ENCODE results near the gene VWA5B2.

VWA5B2 gene

DNA sequence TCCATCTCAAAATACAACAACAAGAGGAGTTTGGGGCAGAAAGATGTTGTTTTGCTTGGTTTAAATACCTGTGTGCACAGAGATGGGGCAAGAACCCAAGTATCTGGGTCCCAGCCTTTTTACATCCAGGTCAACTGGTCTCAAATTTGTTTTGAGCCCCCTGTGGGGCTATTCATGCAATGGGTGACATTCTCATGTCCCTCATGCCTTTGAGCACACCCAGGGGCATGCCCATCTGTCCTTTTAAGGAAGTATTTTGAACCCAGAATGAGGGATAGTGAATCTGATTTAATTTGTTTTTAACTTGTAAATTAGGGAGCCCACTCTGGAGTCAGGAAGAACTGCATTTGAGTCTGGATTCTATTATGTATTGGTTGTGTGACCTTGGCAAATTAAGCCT lies 28.6 kb upstream of the VWA5B2 start:
- H3K4me1 Mint-ChIP-seq, result no peaks in the 10 kb centered on the region
- DNase-seq, result no peak
- H3K4me3 Mint-ChIP-seq, result no peak overlapping the region
- no peaks in the 10 kb centered on the region for H3K9me3 Mint-ChIP-seq
- no peak for ATAC-seq
- no peak overlapping the region for H3K27ac Mint-ChIP-seq
- H3K36me3 Mint-ChIP-seq (ENCODE audit: low read depth), result no peaks in the 10 kb centered on the region
- peaks cover 5% of the 10 kb centered on the region for H3K27me3 Mint-ChIP-seq

DNA sequence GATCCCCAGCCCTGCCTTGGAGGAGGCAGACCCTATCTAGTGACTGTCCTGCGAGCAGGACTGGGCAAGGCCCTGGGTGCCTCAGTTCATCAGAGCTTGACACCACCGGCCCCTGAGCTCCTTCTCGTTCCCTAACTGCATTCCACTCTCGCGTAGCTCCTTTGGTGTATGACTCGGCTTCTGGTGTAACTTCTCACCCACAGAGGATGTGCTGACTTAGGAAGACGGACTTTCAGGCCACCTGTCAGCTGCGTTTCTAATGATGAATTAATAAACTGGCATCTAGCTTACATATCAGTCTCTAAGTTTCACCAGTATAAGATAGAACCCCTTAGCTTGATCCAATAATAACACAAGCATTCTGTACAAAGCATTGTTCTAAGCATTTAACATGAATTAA lies 25.9 kb upstream of the VWA5B2 start:
- DNase-seq (no peak), ATAC-seq (no peak)
- no peak overlapping the region for H3K4me3 Mint-ChIP-seq
- no peaks in the 10 kb centered on the region for H3K36me3 Mint-ChIP-seq (ENCODE audit: low read depth)
- no peaks in the 10 kb centered on the region for H3K4me1 Mint-ChIP-seq
- H3K27me3 Mint-ChIP-seq, result peaks cover 18% of the 10 kb centered on the region
- no peak overlapping the region for H3K27ac Mint-ChIP-seq
- H3K9me3 Mint-ChIP-seq, result no peaks in the 10 kb centered on the region

DNA sequence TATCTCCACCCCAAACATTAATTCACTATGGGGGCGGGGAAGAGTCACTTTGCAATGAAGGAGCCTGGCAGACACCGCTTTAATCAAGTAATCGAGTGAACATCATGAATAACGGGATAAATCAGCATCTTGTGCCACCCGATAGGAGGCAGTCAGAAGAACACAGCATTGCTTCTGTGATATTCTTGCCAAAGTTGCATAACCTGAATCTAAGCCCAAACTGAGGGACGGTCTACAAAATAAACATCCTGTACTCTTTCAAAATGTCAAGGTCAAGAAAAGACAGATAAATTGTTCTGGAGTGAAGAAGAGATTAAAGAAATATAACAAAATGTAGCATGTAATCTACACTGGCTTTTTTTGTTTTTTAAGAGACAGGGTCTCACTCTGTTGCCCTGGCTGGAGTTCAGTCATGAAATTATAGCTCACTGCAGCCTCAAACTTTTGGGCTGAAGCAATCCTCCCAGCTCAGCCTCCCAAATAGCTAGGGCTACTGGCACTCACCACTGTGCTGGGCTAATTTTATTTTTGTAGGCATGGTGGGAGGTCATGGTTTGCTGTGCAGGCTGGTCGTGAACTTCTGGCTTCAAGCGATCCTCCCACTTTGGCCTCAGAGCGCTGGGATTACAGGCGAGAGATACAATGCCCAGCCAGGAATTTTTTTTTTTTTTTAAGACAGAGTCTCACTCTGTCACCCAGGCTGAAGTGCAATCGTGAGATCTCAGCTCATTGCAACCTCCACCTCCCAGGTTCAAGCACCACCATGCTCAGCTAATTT lies 20.1 kb upstream of the VWA5B2 start:
- no peak overlapping the region for H3K27ac Mint-ChIP-seq
- peaks cover 19% of the 10 kb centered on the region for H3K27me3 Mint-ChIP-seq
- no peaks in the 10 kb centered on the region for H3K9me3 Mint-ChIP-seq
- no peaks in the 10 kb centered on the region for H3K4me1 Mint-ChIP-seq
- H3K4me3 Mint-ChIP-seq, result no peak overlapping the region
- H3K36me3 Mint-ChIP-seq (ENCODE audit: low read depth), result no peaks in the 10 kb centered on the region
- DNase-seq, result no peak
- ATAC-seq, result no peak

DNA sequence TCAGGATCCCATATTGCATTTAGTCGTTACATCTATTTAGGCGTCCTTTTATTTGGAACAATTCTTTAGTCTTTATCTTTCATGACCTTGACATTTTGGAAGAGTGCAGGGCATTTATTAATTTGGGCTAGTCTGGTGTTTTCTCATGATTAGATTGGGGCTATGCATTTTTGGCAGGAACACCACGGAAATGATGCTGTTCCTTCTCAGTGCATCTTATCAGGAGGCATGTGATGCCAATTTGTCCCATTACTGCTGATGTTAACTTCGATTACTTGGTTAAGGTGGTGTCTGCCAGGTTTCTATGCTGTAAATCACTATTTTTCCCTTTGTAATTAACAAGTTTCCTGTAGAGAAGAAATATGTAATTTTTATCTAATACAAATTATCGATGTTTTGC lies 18.1 kb upstream of the VWA5B2 start:
- H3K4me3 Mint-ChIP-seq, result no peak overlapping the region
- no peak for DNase-seq
- no peak overlapping the region for H3K27ac Mint-ChIP-seq
- no peaks in the 10 kb centered on the region for H3K36me3 Mint-ChIP-seq (ENCODE audit: low read depth)
- no peak for ATAC-seq
- no peaks in the 10 kb centered on the region for H3K4me1 Mint-ChIP-seq
- peaks cover 19% of the 10 kb centered on the region for H3K27me3 Mint-ChIP-seq
- no peaks in the 10 kb centered on the region for H3K9me3 Mint-ChIP-seq

DNA sequence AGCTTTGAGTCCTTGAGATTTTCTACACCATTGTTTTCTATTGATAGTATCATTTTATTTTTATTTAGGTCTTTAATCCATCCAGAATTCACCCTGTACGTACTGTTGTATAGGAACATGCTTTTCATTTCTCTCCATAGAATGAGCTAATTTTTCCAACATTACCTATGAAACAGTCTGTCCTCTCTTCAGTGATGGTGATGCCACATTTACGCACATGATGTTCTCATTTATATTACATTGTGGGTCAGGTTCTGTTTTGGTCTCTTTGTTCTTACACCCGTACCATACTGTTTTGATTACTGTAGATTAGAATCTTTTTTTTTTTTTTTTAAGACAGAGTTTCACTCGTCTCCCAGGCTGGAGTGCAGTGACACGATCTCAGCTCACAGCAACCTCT lies 17.7 kb upstream of the VWA5B2 start:
- Mint-ChIP-seq H3K36me3 (ENCODE audit: low read depth) (no peaks in the 10 kb centered on the region), H3K4me3 (no peak overlapping the region), H3K27ac (no peak overlapping the region), H3K4me1 (no peaks in the 10 kb centered on the region), H3K9me3 (no peaks in the 10 kb centered on the region), H3K27me3 (peaks cover 16% of the 10 kb centered on the region)
- ATAC-seq (no peak), DNase-seq (no peak)

DNA sequence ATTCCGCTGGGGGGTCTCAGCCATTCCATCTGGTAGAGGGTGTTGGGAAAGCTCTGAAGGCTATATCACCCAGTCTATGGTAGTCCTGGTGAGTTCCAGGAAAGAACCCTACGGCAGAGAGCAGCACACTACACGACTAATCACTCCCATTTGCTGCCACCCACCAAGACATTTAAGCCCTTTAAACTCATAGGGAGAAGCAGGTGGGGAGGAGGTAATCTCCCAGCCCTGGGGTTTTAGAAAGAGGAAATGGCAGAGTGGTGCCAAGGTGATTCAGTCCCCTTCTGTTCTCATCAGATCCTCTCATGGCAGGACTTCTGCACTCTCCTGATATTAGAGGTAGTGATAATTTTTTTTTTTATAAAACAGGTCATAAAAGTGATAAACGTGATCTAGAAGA lies 10.6 kb upstream of the VWA5B2 start:
- no peaks in the 10 kb centered on the region for H3K4me1 Mint-ChIP-seq
- H3K27ac Mint-ChIP-seq, result no peak overlapping the region
- H3K4me3 Mint-ChIP-seq, result no peak overlapping the region
- peaks cover 20% of the 10 kb centered on the region for H3K27me3 Mint-ChIP-seq
- ATAC-seq (no peak), DNase-seq (no peak)
- no peaks in the 10 kb centered on the region for H3K9me3 Mint-ChIP-seq
- no peaks in the 10 kb centered on the region for H3K36me3 Mint-ChIP-seq (ENCODE audit: low read depth)

DNA sequence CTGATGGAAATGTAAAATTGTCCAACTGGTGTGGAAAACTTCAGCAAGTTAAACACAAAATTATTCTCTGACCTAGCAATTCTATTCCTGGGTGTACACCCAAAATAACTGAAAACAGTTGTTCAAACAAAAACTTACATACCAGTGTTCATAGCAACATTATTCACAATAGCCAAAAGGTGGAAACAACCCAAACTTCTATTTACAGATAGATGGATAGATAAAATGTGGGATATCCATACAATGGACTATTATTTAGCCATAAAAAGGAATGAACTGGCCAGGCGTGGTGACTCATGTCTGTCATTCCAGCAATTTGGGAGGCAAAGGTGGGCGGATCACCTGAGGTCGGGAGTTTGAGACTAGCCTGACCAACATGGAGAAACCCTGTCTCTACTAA lies 6.9 kb upstream of the VWA5B2 start:
- no peak overlapping the region for H3K4me3 Mint-ChIP-seq
- peaks cover 27% of the 10 kb centered on the region for H3K27me3 Mint-ChIP-seq
- no peak overlapping the region for H3K27ac Mint-ChIP-seq
- H3K4me1 Mint-ChIP-seq, result no peaks in the 10 kb centered on the region
- H3K36me3 Mint-ChIP-seq (ENCODE audit: low read depth), result no peaks in the 10 kb centered on the region
- DNase-seq (no peak), ATAC-seq (no peak)
- H3K9me3 Mint-ChIP-seq, result no peaks in the 10 kb centered on the region

DNA sequence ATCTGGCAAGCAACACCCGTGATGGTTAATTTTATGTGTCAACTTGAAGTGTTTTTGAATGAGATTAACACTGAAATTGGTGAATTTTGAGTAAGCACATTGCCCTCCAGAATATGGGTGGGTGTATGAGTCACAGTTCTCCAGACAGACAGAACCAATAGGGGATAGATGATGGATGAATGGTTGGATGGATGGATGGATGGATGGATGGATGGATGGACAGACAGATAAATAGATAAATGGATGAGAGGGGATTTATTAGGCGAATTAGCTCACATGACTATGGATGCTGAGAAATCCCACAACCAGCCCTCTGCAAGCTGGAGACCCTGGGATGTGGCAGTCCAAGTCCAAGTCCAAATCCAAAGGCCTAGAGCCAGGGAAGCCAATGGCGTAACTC lies 5.4 kb upstream of the VWA5B2 start:
- Mint-ChIP-seq H3K4me3 (no peak overlapping the region), H3K27me3 (peaks cover 38% of the 10 kb centered on the region), H3K4me1 (no peaks in the 10 kb centered on the region), H3K27ac (no peak overlapping the region), H3K9me3 (no peaks in the 10 kb centered on the region), H3K36me3 (ENCODE audit: low read depth) (no peaks in the 10 kb centered on the region)
- no peak for ATAC-seq
- no peak for DNase-seq

DNA sequence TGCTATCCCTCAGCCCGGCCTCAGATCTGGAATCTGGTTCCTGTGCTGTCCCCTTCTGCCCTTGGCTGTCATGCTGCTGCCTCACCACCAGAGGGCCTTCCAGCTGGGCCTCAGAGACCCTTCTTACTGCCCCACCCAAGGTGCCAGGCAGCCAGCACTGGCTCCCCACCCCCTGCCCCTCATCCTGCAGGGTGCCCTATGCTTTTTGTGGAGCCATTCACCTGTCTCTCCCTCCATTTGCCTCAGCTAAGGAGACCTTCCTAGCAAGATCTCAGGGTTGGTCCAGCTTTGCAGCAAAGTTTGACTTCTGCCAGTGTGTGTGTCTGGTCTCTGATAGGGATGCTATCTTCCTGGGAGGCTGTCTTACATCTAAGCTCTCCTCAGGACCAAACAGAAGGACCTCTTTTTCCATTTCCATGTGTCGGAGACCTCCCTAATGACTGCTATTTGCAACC lies 1.9 kb upstream of the VWA5B2 start:
- ATAC-seq (peak; percentile 49), DNase-seq (peak; percentile 66)
- H3K27ac Mint-ChIP-seq, result no peak overlapping the region
- H3K4me1 Mint-ChIP-seq, result peaks cover 7% of the 10 kb centered on the region
- H3K27me3 Mint-ChIP-seq, result peaks cover 51% of the 10 kb centered on the region
- no peak overlapping the region for H3K4me3 Mint-ChIP-seq
- H3K36me3 Mint-ChIP-seq (ENCODE audit: low read depth), result no peaks in the 10 kb centered on the region
- H3K9me3 Mint-ChIP-seq, result no peaks in the 10 kb centered on the region

DNA sequence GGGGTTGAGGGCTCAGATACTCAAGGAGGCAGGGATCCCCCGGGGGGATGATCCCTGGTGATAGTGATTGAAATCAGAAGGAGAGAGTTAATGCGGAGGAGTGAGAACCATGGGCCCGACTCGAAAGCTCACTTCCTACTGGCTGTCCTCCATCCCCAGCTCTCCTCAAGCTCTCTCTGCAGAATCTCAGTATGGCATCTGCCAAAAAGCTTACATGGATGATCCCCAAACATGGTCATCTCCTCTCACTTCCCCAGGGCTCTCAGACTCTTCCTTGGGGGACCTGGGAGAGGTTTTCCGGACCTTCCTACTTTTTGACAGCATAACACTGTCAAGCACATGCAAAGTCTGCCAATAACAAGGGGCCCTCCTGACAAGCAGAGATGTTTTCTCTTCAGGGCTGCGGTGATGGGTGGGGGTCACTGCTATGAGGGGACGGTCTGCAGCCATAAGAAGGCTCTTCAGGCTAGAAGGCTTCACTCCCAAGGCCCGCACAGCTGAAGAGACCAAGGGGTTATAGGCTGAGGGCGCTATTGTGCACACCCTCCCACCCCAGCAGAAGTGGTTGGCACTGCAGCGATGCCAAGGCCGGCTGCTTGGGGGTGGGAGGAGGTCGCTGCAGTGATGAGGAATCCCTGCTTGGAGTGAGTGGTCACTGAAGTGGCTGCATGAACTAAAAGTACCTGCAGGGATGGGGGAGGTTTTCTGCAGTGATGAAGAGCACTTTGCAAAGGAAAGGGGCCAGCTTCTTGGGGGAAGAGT lies 828 bp upstream of the VWA5B2 start:
- Mint-ChIP-seq H3K4me1 (peaks cover 7% of the 10 kb centered on the region), H3K36me3 (ENCODE audit: low read depth) (no peaks in the 10 kb centered on the region), H3K4me3 (peak overlapping the region; percentile 43), H3K9me3 (no peaks in the 10 kb centered on the region), H3K27me3 (peaks cover 53% of the 10 kb centered on the region), H3K27ac (no peak overlapping the region)
- ATAC-seq (no peak), DNase-seq (no peak)

DNA sequence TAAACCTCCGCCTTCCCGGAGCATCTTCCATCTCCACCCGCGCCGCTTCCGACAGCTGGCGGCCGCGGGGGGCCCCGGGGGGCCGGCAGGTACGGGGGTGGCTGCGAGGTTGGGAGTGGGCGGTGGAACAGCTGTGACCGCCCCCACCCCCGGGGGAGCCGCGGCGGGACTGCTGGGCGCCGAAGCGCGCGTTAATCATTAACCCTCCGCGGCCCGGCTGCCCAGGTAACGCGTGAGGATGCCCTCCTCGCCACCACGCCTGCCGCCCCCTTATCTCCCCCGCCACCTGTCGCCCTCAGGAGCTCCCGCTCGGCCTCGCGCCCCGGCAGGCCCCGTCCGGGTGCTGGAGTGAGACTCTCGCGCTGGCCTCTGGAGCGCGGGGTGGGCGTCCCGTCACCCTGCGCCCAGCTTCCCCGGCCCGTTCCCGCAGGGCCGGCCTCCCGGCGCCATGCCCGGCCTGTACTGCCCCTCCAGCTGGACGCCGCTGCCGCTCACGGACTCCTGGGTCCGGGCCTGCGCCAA lies 757 bp downstream of the VWA5B2 start:
- no peaks in the 10 kb centered on the region for H3K9me3 Mint-ChIP-seq
- H3K27ac Mint-ChIP-seq, result no peak overlapping the region
- H3K4me1 Mint-ChIP-seq, result peaks cover 7% of the 10 kb centered on the region
- ATAC-seq, result no peak
- peak overlapping the region; percentile 53 for H3K4me3 Mint-ChIP-seq
- peaks cover 47% of the 10 kb centered on the region for H3K27me3 Mint-ChIP-seq
- DNase-seq, result no peak
- no peaks in the 10 kb centered on the region for H3K36me3 Mint-ChIP-seq (ENCODE audit: low read depth)

DNA sequence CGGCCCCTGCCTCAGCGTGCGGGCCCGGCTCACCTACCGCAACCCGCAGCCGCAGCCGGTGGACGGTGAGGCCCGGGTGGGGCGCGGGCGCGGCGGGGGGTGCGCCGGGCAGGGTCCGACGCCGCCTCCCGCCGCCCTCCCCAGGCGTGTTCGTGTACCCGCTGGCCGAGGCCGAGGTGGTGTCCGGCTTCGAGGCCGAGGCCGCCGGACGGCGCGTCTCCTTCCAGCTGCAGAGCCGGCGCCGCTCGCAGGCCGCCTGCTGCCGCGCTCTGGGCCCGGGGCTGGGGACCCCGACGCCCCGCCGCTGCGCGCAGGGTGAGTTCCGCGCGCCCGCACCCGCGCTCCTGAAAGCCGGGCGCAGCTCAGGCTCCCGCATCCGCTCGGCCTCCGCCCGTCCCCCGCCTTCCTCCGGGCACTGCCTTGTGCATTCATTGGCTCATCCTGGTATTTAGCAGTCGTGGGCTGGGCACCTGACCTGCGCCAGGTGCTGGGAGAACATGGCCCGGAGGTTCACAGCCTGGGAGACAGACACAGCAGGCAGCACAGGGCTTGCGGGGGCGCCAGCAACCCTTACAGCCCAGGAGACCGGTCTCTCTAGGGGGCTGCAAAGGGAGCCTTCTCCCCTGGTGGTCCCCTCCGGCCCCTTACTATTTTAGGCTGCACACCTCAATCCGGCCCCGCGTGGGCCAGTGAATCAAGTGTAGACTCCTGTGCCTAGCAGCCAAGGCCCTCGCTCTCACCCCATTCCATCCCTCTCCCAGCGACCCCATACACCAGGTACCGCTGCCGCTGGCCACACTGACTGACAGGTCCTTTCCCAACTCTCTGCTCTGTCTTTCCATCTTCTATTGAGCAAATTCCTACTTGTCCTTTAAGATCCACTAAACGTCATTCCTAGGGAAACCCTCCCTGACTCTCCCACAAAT lies 1.5 kb downstream of the VWA5B2 start:
- Mint-ChIP-seq H3K36me3 (ENCODE audit: low read depth) (no peaks in the 10 kb centered on the region), H3K4me1 (peaks cover 7% of the 10 kb centered on the region), H3K4me3 (peak overlapping the region; percentile 69), H3K27me3 (peaks cover 42% of the 10 kb centered on the region), H3K27ac (no peak overlapping the region), H3K9me3 (no peaks in the 10 kb centered on the region)
- DNase-seq (no peak), ATAC-seq (no peak)

DNA sequence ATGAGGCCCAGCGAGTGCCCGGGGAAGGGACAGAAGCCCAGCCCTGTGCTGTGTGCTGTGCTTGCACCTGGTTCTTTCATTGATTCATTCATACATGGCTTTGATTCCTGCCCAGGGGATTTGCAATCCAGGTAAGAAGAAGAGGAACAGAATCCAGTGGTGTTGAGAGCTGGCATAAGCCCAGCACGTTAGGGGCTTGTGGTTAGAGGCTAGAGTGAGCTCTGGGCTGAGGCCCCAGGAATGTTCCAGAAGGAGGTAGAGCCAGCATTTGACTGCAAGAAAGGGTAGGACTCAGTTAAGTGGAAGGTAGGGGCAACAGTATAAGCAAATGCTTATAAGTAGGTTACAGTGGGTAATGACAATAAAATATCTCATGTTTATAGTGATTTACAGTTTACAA lies 2.3 kb downstream of the VWA5B2 start:
- ATAC-seq, result no peak
- peaks cover 7% of the 10 kb centered on the region for H3K4me1 Mint-ChIP-seq
- H3K27me3 Mint-ChIP-seq, result peaks cover 42% of the 10 kb centered on the region
- H3K4me3 Mint-ChIP-seq, result no peak overlapping the region
- H3K9me3 Mint-ChIP-seq, result no peaks in the 10 kb centered on the region
- no peak for DNase-seq
- H3K27ac Mint-ChIP-seq, result no peak overlapping the region
- H3K36me3 Mint-ChIP-seq (ENCODE audit: low read depth), result no peaks in the 10 kb centered on the region

DNA sequence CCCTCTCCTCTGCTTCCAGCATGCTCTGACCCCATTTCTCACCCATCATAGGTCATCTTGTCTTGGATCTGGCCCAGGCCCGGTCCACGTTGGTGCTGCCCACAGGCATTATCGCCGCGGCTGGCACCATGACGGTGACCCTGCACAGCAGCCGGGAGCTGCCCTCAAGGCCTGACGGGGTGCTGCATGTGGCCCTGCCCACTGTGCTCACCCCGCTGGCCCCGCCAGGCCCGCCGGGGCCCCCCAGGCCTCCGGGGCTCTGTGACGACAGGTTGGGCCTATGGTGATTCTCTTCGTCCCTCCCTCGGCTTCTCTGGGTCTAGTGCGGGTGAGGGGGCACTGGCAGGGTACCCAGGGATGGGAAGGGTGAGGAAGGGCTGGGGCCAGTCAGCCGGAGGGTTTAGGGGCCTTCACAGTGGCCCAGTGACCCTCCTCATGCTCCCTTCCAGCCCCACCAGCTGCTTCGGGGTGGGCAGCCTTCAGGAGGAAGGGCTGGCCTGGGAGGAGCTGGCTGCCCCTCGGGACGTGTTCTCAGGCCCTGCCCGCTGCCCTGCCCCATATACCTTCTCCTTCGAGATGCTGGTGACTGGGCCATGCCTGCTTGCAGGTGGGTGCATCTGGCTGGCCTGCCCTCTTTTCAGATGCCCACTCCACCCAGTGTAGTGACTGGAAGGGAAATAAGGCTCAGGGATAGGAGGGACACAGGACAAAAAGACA lies 3.9 kb downstream of the VWA5B2 start:
- ATAC-seq (no peak), DNase-seq (no peak)
- H3K27me3 Mint-ChIP-seq, result peaks cover 34% of the 10 kb centered on the region
- H3K36me3 Mint-ChIP-seq (ENCODE audit: low read depth), result no peaks in the 10 kb centered on the region
- no peak overlapping the region for H3K27ac Mint-ChIP-seq
- no peak overlapping the region for H3K4me3 Mint-ChIP-seq
- H3K4me1 Mint-ChIP-seq, result peaks cover 7% of the 10 kb centered on the region
- H3K9me3 Mint-ChIP-seq, result no peaks in the 10 kb centered on the region

Data from activated naive CD8-positive, alpha-beta T cell treated with anti-CD3 and anti-CD28 coated beads, Interleukin-2, amount 50 U/mL, for 24 hours (primary cell).